ENCODE data around the gene CELA2B. TPM values are rescaled to one million over a fixed set of nuclear protein-coding genes. Genes with fewer than 3 reads are reported as not detected.
"Not testable (repeated sequence)": the region's sequence is repeated elsewhere in the genome, so short reads cannot be mapped to it uniquely, and the experiment has no call there.

Gene CELA2B
- total and polyA plus RNA-seq, 2 experiments from 2014 or later: 0.26 TPM; not detected in 1

GRCh38 chr1:15515022-15515663, 39.2 kb downstream of the CELA2B start:
- Histone ChIP-seq H3K36me3 (peaks cover 6% of the 10 kb centered on the region), H3K4me1 (ENCODE audit: low read depth) (peaks cover 8% of the 10 kb centered on the region), H3K9me3 (ENCODE audit: low read depth) (no peaks in the 10 kb centered on the region), H3K27ac (no peak overlapping the region), H3K4me3 (no peak overlapping the region), H3K27me3 (no peaks in the 10 kb centered on the region)
- peak in 1 of 2 donors; percentile 10 for DNase-seq (ENCODE audit: low read depth in 1 of 2, low spot score in 1 of 2)
- no peak for TF ChIP-seq CTCF (IDR thresholded peaks at IDR 0.05; ENCODE audit: low read depth, low read length)

GRCh38 chr1:15519625-15520024, 43.7 kb downstream of the CELA2B start:
- no peaks in the 10 kb centered on the region for H3K9me3 ChIP-seq (ENCODE audit: low read depth)
- peaks cover 24% of the 10 kb centered on the region for H3K4me1 ChIP-seq (ENCODE audit: low read depth)
- H3K27me3 ChIP-seq: no peaks in the 10 kb centered on the region
- no peak for TF ChIP-seq CTCF (IDR thresholded peaks at IDR 0.05; ENCODE audit: low read depth, low read length)
- peaks cover 6% of the 10 kb centered on the region for H3K36me3 ChIP-seq
- no peak overlapping the region for H3K4me3 ChIP-seq
- DNase-seq (ENCODE audit: low read depth in 1 of 2, low spot score in 1 of 2): no peak
- no peak overlapping the region for H3K27ac ChIP-seq

GRCh38 chr1:15521206-15521906, 45.5 kb downstream of the CELA2B start:
- peaks cover 33% of the 10 kb centered on the region for H3K4me1 ChIP-seq (ENCODE audit: low read depth)
- not testable (repeated sequence) for H3K9me3 ChIP-seq (ENCODE audit: low read depth); H3K36me3 ChIP-seq; H3K27ac ChIP-seq; DNase-seq (ENCODE audit: low read depth in 1 of 2, low spot score in 1 of 2); H3K27me3 ChIP-seq; H3K4me3 ChIP-seq

GRCh38 chr1:15522551-15522950, 46.6 kb downstream of the CELA2B start:
- TF ChIP-seq CTCF (IDR thresholded peaks at IDR 0.05; ENCODE audit: low read depth, low read length): no peak
- H3K36me3 ChIP-seq: no peaks in the 10 kb centered on the region
- no peaks in the 10 kb centered on the region for H3K27me3 ChIP-seq
- peaks cover 36% of the 10 kb centered on the region for H3K4me1 ChIP-seq (ENCODE audit: low read depth)
- H3K27ac ChIP-seq: no peak overlapping the region
- DNase-seq (ENCODE audit: low read depth in 1 of 2, low spot score in 1 of 2): no peak
- peak overlapping the region; percentile 73 for H3K4me3 ChIP-seq
- H3K9me3 ChIP-seq (ENCODE audit: low read depth): no peaks in the 10 kb centered on the region

- H3K4me1 ChIP-seq (ENCODE audit: low read depth): peaks cover 40% of the 10 kb centered on the region
- no peaks in the 10 kb centered on the region for H3K27me3 ChIP-seq
- no peaks in the 10 kb centered on the region for H3K36me3 ChIP-seq
- peak overlapping the region; percentile 93 for H3K27ac ChIP-seq
- no peak for TF ChIP-seq CTCF (IDR thresholded peaks at IDR 0.05; ENCODE audit: low read depth, low read length)
- peak overlapping the region; percentile 73 for H3K4me3 ChIP-seq
- H3K9me3 ChIP-seq (ENCODE audit: low read depth): no peaks in the 10 kb centered on the region
- peak in 1 of 2 donors; percentile 50 for DNase-seq (ENCODE audit: low read depth in 1 of 2, low spot score in 1 of 2)
These were observed 47.5 kb downstream of the CELA2B start for GRCh38 chr1:15523104-15524020.

Data from cardiac muscle cell (in vitro differentiated cells and primary cell).